D341Med (cell line): Measurements from ENCODE around the gene CYP24A1.

Source experiments
- DNase-seq: peaks from one replicate; pipeline ENCODE4 v3.0.0; 2012; ENCODE audit warnings: low spot score

CYP24A1 gene

GRCh38 chr20:54173653-54174456 lies at the start of gene CYP24A1:
CYP24A1 (minus strand) TSS chr20:54173986; CDS start chr20:54173579, 407 bp downstream.
- peak; percentile 47 for DNase-seq

GRCh38 chr20:54223285-54223684 lies 49.5 kb upstream of the CYP24A1 start:
- DNase-seq: no peak

- no peak for DNase-seq
These were observed 48.5 kb upstream of the CYP24A1 start for GRCh38 chr20:54221996-54222890.

GRCh38 chr20:54221353-54221752 lies 47.6 kb upstream of the CYP24A1 start:
- no peak for DNase-seq

DNA sequence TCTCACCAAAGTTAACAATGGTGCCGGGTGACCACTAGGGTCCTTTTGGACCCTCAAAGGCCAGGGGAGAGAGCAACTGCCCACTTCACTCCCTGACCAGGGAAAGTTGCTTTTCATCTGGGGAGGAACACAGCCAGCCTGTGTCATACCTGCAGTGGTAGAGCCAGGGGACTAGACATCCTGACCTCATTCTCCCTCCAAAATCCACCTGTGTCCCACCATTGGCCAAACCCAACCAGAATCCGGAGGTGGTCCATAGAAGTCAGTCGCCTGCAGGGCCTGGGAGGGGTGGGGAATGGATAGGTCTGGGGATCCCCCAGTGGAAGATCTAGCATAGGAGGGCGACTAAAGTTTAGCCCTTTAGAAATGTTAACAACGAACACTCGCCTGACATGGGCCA lies 46.9 kb upstream of the CYP24A1 start:
- DNase-seq: no peak

- no peak for DNase-seq
These were observed 46.1 kb upstream of the CYP24A1 start for GRCh38 chr20:54219751-54220426.

DNA sequence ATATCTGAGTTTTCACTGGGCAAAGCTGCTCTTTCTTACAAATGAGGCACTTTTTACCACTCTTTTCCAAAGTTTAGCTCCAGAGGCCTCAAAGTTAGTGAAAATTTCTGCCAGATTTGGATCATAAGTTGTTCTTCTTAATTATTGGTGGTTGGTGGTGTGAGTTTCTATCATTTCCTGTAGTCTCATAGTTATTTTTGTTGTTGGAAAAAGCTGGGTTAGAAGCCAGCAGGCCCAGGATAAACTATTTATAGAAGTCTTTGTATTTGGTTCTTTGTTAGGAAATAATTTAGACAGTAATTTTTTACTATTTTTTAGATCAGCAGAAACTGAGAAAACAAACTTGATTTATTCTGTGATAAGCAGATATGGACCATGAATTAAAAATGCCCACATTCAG lies 44.7 kb upstream of the CYP24A1 start:
- no peak for DNase-seq

DNA sequence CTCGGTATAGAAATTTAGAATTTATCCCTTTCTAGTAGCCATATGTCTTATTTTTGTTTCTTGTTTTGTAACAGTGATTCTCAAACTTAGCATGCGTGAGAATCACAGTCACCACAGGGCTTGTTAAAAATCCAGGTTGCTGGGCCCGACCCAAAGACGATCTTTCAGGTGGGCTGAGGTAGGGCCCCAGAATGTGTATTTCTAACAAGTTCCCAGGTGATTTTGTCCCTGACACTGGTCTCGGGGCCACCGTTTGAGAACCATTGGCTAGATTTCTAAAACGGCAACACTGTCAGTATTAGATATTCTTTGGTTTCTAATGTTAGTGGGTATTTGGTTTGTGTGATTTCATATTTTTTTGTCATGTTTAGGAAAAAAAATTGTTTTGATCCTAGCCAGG lies 44.0 kb upstream of the CYP24A1 start:
- no peak for DNase-seq

GRCh38 chr20:54215157-54215789 lies 41.5 kb upstream of the CYP24A1 start:
- no peak for DNase-seq

DNA sequence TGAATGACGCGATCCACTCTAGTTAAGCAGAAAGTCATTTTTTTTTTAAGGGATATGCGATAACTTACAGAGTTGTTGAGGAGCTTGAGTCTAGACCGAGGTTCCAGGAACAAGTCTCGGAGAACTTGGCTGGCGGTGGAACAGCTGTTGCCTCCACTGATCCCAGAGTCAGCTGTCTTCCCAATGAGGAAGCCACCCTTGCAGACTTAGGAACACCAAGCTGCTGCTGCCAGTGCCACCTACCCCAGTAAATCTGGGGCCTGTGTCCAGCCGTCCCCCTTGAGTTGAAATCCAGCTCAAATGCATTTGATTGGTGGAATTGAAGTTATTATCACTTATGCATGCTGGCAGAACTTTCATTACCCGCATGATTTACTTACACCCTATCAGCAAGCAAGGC lies 40.8 kb upstream of the CYP24A1 start:
- DNase-seq: no peak

- DNase-seq: no peak
These were observed 39.1 kb upstream of the CYP24A1 start for GRCh38 chr20:54212871-54213270.

GRCh38 chr20:54212226-54212625 lies 38.4 kb upstream of the CYP24A1 start:
- no peak for DNase-seq

DNA sequence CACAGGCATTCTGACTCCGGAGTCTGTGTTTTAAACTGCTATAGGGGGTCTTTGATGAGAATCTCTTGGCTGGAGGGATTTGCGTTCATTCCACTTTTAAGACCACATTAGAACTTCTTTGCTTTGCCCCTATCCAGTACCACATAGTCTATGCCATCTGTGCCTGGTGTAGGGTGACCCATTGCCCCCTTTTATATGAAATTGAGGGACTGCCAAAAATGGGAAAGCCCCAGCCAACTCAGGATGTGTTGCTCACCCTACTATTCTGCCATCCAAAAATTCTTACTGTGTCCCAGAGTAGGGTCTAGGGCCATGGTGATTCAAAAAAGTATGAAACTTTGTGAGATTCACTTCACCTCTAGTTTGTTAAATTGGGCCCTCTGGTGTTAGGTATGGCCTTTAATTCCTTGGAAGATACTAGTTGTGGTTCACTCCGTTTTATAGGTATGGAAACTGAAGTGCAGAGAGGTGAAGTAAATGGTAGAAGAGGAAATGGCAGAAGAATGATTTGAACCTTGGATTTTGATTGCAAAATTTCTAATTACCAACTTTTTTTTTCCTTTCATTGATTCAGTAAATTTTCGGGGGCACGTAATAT lies 35.5 kb upstream of the CYP24A1 start:
- DNase-seq: no peak

DNA sequence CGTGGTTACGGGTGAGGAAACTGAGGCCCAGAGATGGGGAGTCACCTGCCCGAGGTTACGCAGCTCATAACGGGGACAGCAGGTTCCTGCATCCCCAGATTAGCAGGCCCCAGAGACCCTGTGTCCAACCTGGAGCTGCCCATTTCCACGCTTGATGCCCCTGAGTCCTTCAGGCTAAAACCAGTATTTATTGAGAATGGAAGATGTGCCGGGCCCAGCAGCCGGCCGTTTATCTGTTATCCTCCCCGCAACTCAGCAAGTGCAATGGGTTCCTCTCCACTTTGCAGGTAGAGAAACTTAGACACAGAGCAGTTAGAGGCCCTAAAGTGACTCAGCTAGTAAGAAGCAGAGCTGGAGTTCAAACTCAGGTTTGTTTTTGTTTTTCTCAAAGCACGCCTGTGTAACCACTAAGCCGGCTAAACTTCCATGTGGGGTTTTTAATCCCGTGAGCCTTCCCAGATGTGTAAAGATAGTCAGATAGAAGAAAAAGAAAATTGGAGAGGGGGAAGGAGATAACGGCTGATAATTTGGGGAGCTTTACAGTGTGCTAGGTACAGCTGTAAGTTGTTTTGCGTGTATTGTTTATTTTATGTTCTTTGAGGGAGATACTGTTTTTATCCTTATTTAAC lies 34.9 kb upstream of the CYP24A1 start:
- DNase-seq: peak; percentile 46

- peak; percentile 95 for DNase-seq
These were observed 34.2 kb upstream of the CYP24A1 start, which contains the start of gene PFDN4 for GRCh38 chr20:54207743-54208547. PFDN4 (plus strand) TSS chr20:54208087; CDS start chr20:54208101, 14 bp downstream.

DNA sequence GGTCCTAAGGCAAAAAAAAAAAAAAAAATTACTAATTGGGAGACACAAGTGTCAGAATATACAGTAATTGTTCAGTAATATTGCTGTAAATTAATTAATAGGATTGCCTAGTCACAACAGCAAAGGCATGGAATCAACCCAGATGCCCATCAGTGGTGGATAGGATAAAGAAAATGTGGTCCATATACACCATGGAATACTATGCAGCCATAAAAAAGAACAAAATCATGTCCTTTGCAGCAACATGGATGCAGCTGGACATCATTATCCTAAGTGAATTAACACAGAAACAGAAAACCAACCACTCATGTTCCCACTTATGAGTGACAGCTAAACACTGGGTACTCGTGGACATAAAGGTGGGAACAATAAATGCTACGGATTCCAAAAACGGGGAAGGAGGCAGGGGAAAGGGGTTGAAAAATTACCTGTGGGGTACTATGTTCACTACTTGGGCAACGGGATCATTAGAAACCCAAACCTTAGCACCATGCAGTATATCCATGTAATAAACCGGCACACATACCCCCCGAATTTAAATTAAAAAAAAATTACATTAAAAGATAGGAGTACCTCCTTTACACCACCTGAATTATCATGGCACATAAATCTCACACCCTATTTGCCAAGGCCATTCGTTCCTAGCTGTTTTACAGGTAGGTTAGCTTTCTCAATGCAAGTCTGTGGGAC lies 33.4 kb upstream of the CYP24A1 start:
- DNase-seq: no peak

DNA sequence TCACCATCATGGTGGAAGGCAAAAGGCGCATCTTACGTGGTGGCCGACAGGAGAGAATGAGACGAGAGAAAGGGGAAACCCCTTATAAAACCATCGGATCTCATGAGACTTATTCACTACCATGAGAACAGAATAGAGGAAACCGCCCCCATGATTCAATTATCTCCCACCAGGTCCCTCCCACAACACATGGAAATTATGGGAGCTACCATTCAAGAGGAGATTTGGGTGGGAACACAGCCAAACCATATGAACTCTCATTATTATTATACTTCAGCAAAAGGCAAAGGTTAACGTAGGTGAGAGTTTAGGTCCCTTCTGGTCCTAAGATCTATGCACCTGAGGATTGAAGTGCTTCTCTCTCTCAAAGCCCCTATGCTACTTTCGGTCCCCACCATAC lies 31.7 kb upstream of the CYP24A1 start:
- no peak for DNase-seq

- DNase-seq: no peak
These were observed 30.7 kb upstream of the CYP24A1 start for GRCh38 chr20:54204481-54204880.

- DNase-seq: no peak
These were observed 30.3 kb upstream of the CYP24A1 start for GRCh38 chr20:54204063-54204462.

DNA sequence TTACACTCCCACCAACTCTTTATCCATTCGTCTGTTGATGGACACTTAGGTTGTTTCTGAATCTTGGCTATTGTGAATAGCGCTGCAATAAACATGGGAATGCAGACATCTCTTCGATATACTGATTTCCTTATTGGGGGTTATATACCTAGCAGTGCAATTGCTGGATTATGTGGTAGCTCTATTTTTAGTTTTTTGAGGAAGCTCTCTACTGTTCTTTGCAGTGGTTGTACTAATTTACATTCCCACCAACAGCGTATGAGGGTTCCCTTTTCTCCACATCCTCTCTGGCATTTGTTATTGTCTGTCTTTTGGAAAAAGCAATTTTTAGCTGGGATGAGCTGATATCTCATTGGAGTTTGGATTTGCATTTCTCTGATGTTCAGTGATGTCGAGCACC lies 29.5 kb upstream of the CYP24A1 start:
- DNase-seq: no peak
